Urinary bladder (tissue), 4 donors: ENCODE results near the gene FERMT1. TPM values are rescaled to one million over a fixed set of nuclear protein-coding genes. Genes with fewer than 3 reads are reported as not detected.
"Not testable (repeated sequence)": the region's sequence is repeated elsewhere in the genome, so short reads cannot be mapped to it uniquely, and the experiment has no call there.

Experiments
- DNase-seq: peaks from one replicate; pipeline ENCODE4 v3.0.0-alpha.2; 2015; ENCODE audit errors: extremely low spot score
- H3K27ac ChIP-seq: one replicate; pipeline ENCODE4 v1.5.1; 2013; ENCODE audit warnings: low read depth, mild to moderate bottlenecking, moderate library complexity
- H3K36me3 ChIP-seq: one replicate; pipeline ENCODE4 v1.6.1; 2013; ENCODE audit warnings: mild to moderate bottlenecking, moderate library complexity; ENCODE audit not compliant: insufficient read depth
- H3K4me1 ChIP-seq: one replicate; pipeline ENCODE4 v1.6.1; 2013; ENCODE audit warnings: mild to moderate bottlenecking, moderate library complexity; ENCODE audit not compliant: insufficient read depth
- H3K4me3 ChIP-seq: one replicate; pipeline ENCODE4 v1.5.1; 2013; ENCODE audit warnings: low read depth, low read length
- WGBS: extraction: QIAGEN DNeasy Blood & Tissue Kit; methylation state at CpG from one replicate; pipeline ENCODE4 v1.1.7; 2013; 5-methylcytosine and 5-hydroxymethylcytosine counted together
- polyA plus RNA-seq: library from polyadenylated mRNA; stranded (reverse); fragments of 200-250 nt; gene quantifications from one replicate; pipeline ENCODE4 v1.2.3, GENCODE V29; 2013
- total RNA-seq: library from RNA; depleted of rRNA; stranded (reverse); fragments of >200 nt; gene quantifications from one replicate; pipeline ENCODE4 v1.2.3, GENCODE V29; 2014
- donor health status: healthy with polysubstance abuse.
- donor health status: healthy.

FERMT1 gene
- total and polyA plus RNA-seq, 2 donors = 3.4 to 11.1 TPM

DNA sequence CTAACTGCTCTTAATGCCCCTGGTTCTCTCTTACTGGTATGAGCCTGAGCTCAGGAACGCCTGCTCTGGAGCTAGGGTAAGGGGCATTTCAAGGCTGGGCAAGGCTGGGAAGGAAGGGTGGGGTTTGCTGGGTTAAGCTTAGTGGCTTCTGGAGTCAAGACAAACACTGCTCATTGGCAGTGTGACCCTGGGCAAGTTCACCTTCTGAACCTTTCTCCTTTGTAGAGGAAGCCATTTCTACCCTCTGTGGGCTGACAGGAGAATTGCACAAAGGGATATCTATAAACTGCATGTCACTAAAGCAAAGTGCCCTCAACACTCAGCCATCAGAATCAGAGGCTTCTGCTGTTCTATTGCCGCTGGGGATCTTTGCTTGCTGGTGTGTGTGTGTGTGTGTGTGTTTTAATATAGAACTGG, 48.7 kb downstream of the FERMT1 start:
- no peak for DNase-seq
- Histone ChIP-seq H3K36me3 (peaks cover 2% of the 10 kb centered on the region), H3K4me3 (no peak overlapping the region), H3K4me1 (no peaks in the 10 kb centered on the region), H3K27ac (no peak overlapping the region)
- WGBS = 65% methylated on average over 2 of the region's 2 CpGs

DNA sequence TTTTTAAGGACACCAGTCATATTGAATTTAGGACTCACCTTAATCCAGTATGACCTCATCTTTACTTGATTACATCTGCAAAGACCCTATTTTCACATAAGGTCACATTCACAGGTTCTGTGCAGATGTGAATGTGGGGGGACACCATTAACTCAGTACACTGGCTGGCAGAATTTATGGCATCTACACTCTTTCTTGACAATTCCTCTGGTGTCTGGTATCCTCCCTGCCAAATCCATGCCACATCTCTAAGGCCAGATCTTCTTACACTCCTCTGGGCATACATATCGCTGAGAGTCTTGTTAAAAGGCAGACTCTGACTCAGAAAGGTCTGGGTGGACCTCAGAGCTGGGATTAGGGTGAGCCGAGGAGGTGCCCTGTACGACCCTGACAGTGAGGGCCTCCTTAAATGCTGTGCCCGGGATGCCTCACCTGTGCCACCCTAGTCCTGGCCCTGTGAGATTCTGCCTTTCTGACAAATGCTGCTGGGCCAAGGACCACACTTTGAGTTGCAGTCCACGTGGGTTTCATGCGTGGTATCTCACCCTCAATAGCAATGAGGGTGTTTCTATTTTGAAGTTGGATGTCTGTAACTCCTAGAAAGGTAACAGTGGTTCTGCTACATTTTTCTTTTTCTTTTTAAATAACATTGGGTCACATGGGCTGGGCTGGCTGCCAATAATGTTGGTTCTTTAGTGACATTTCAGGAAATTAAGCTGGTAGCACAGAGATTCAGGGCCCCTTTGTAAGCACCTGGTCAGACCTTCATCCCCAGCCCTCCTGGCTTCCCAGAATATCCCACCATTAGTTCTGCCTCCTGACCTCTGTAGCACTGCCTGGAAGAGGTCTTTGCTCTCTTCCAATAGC, 51.8 kb downstream of the FERMT1 start:
- no peak overlapping the region for H3K27ac ChIP-seq
- H3K4me3 ChIP-seq = no peak overlapping the region
- H3K4me1 ChIP-seq = no peaks in the 10 kb centered on the region
- no peaks in the 10 kb centered on the region for H3K36me3 ChIP-seq
- 88% methylated on average over 6 of the region's 6 CpGs for WGBS
- DNase-seq = no peak

DNA sequence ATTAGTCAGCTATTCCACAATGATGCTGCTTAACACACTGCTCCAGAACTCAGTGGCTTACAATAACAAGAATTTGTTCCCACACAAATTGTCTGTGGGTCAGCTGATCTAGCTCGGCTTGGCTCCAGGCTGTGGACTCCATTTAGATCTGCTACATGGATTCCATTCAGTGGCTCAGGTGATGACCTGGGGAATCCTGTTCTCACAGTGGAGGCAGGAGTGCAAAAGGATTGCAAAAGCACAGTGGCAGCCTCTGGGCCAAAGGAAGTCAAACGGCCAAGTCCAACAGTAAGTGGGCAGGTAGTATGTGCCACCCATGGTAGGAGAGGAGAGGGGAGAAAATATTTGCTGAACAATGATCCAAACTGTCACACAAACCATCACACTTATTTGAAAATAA, 53.2 kb downstream of the FERMT1 start:
- Histone ChIP-seq H3K36me3 (no peaks in the 10 kb centered on the region), H3K4me1 (no peaks in the 10 kb centered on the region), H3K4me3 (no peak overlapping the region), H3K27ac (no peak overlapping the region)
- WGBS = 90% methylated on average over 2 of the region's 2 CpGs
- no peak for DNase-seq

DNA sequence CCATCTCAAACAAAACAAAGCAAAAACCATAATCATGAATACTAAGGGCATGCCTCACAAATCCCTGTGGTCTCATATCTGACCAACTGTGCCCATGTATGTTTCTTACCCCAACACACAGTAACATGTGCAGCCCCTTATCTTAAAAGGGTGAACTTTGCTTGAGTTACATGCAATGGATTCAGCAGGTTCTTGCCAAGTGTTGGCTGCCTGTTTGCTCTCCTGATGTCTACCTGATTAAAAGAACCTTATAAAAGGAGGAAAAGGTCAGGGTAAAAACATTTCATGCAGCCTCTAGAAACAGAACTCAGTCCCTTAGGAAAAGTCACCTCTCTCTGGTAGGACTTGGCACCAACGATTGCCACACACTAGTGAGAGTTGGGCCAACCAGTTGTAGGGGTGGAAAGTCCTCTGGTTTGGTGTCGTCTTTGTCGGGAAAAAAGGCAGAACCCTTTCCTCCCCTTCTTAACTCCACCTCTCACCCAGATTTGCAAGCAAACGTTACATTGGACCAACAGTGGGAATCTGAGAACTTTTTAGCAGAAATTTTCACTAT, 55.0 kb downstream of the FERMT1 start:
- Histone ChIP-seq H3K27ac (no peak overlapping the region), H3K36me3 (no peaks in the 10 kb centered on the region), H3K4me3 (no peak overlapping the region), H3K4me1 (no peaks in the 10 kb centered on the region)
- DNase-seq = no peak
- WGBS = 74% methylated on average over 4 of the region's 4 CpGs

DNA sequence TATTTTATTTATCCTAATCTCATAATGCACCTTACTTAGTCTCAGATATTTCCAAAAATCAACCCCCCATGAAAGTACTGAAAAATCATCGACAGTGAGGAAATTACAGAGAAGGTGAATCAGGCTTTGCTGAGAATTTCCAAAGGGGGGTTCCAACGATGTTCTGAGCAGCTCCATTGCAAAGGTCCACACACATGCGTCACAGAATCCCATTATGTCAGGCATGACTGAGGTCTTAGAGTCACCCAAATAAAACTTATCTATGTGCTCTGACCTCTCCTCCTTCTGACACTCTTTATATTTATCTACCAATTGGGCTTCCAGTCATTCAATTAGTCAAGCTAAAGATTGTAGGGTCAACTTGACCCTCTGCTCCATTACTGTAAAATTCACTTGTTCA, 56.2 kb downstream of the FERMT1 start:
- WGBS = 88% methylated on average over 3 of the region's 3 CpGs
- DNase-seq = no peak
- no peaks in the 10 kb centered on the region for H3K4me1 ChIP-seq
- H3K27ac ChIP-seq = no peak overlapping the region
- H3K4me3 ChIP-seq = no peak overlapping the region
- H3K36me3 ChIP-seq = no peaks in the 10 kb centered on the region

DNA sequence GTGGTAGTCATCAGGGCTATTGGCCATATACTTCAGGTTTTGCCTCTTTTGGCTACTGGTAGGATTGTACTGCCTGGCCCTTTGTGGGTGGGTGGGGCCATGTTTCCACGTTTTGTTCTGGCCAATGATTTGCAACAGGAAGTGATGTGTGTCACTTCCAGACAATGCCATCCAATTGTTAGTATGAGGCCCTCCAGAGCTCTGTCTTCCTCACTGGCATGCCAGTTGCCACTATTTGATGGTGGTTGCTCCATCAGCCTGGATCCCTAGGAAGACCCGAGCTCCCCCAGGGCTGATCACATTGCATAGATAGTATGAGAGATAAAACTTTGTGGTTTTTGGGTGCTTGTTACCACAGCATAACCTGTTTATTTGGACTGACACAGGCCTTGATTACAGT, 61.3 kb downstream of the FERMT1 start:
- Histone ChIP-seq H3K4me1 (no peaks in the 10 kb centered on the region), H3K4me3 (no peak overlapping the region), H3K36me3 (no peaks in the 10 kb centered on the region), H3K27ac (no peak overlapping the region)
- WGBS = 64% methylated on average over 2 of the region's 2 CpGs
- no peak for DNase-seq

DNA sequence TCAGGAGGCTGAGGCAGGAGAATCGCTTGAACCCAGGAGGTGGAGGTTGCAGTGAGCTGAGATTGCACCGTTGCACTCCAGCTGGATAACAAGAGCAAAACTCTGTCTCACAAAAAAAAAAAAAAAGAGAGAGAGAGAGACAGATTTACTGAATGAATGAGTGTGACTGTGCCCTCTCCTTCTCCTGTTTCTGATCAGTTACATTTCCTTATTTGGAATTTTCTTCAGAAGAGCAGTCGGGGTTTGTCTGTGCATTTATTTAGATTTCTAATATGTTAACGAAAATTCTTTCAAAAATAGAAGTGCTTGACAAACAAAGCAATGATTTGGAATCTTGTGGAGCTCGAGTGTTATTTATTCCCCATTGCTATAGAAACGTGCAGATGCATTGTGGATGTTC, 62.6 kb downstream of the FERMT1 start:
- Histone ChIP-seq H3K27ac (no peak overlapping the region), H3K36me3 (no peaks in the 10 kb centered on the region), H3K4me3 (no peak overlapping the region), H3K4me1 (no peaks in the 10 kb centered on the region)
- 45% methylated on average over 6 of the region's 6 CpGs for WGBS
- no peak for DNase-seq

DNA sequence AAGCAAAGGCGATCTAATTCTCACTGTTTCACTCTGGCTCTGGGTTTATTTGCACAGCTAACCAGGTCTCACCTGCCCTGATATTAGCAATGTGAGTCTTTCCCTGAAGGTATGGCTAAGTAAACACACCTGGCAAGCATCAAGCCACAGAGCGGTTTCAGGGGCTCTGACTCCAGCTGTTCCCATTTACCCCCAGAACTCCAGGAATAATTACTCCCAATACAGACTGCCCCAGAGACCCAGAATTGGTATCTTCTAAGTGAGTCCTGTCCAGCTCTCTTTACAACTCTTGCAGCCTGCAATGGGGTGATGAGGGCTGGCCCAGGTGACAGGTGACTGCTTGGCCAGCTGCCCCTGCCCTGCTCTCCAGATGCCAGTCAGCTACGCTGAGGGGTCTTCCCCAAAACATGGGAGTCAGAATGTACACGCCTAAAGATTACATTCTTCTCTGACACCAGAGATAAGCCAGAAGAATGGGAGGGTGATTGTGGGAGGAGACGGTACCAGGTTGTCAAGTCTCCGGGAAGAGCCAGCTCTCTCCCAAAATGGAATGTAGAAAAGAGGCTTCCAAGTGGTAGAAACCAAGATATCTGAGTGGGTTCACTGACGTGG, 64.0 kb downstream of the FERMT1 start:
- WGBS = 32% methylated on average over 7 of the region's 7 CpGs

DNA sequence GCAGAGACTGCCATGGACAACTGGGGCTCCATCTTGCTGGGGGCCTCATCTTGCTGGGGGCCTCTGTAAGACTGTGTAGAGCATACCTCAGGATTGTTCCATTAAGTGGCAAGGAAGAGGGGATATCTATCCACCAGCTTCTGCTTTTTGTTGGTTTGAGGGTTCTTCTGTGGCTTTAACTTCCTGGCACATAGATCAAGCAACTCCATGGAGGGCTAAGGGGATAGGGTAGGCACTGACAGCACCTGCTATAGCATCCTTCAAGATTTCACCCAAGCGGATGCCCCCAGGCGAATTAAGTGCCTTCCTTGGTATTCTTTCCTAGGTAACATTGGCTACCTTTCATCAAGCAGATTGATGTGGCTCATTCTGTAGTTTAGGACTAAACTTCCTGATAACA, 65.1 kb downstream of the FERMT1 start:
- no peak for DNase-seq
- no peaks in the 10 kb centered on the region for H3K4me1 ChIP-seq
- H3K27ac ChIP-seq = no peak overlapping the region
- 75% methylated on average over 2 of the region's 2 CpGs for WGBS
- no peaks in the 10 kb centered on the region for H3K36me3 ChIP-seq
- H3K4me3 ChIP-seq = no peak overlapping the region

More for the DNA sequence above, 64.0 kb downstream of the FERMT1 start:
- DNase-seq = no peak
- Histone ChIP-seq H3K4me1 (no peaks in the 10 kb centered on the region), H3K4me3 (no peak overlapping the region), H3K36me3 (no peaks in the 10 kb centered on the region), H3K27ac (no peak overlapping the region)

DNA sequence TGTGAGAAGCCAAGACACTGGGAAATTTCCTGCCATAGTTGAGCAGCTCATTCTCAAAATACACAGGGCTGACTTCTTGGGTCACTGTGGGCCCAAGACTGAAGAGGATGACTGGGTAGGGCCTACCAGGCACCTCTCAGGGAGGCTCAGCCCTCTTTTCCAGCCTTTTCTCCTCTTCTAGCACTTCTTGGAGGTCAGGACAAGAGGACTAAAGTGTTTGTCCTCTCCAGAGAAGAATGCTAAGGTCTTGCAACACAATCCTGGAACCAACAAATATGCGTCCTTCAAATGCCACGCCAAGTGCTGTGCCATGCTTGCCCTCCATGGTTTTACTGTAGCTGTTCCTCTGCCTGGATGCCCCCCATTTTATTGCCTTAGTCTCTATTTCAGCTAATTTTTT, 65.7 kb downstream of the FERMT1 start:
- H3K4me1 ChIP-seq = no peaks in the 10 kb centered on the region
- H3K36me3 ChIP-seq = no peaks in the 10 kb centered on the region
- 98% methylated on average over 2 of the region's 2 CpGs for WGBS
- no peak overlapping the region for H3K4me3 ChIP-seq
- no peak for DNase-seq
- H3K27ac ChIP-seq = no peak overlapping the region

DNA sequence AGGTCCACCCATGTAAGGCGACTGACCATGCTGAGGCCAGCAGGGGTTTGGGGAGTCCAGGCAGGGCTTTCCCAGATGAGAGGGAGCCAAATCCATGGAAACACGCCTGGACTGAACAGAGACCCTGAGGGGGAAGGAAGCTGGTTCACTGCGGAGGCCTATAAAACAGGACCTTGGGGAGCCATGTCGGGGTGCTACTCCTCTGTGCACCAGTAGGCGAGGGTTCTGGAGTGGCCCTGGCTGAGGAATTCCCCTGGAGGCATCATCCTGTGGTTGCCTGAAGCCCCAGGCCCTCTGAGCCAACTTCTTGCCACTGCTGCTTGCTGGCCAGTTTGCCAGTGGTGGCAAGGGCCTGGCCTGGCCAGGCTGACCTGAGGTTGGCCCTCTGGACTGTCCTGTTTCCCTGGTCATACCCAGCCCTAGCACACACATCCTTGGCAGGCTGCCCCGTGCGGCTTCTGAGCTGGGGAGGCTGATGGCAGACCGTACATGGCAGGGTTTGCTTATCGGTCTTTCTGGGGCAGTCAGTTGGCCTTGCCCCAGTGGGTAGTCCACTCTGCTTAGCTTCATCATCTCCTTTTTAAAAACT, 66.8 kb downstream of the FERMT1 start:
- no peak for DNase-seq
- Histone ChIP-seq H3K36me3 (no peaks in the 10 kb centered on the region), H3K4me1 (no peaks in the 10 kb centered on the region), H3K27ac (no peak overlapping the region), H3K4me3 (no peak overlapping the region)
- 89% methylated on average over 9 of the region's 9 CpGs for WGBS

DNA sequence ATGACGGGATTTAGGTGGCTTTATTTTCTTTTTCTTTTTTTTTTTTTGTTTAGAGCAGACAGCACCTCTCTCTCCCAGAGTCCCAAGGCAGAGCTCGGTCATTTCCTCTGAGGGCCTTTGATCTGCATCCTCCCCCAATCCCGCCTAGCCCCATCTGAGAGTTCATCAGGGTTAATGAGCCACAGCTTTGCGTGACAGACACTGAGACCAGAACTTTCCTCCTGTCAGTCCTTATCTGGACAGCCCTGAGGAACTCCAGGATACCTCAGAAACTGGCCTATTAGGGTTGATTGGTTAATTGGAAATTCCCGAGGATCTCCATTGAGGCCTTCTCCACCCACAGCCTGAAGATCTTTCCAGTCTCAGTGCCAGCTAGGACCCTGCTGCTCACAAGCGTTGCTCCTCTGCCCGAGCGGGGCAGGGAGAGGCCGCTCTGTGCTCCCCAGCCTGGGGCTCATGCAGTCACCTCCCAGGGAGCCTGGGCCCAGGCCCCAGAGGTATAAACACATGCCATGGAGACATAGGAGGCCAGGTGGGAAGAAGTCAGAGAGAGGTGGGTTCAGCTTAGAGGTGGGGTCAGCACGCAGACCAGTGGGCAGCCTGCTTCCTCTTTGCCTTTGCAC, 67.6 kb downstream of the FERMT1 start:
- DNase-seq = no peak
- Histone ChIP-seq H3K27ac (no peak overlapping the region), H3K4me3 (no peak overlapping the region), H3K4me1 (no peaks in the 10 kb centered on the region), H3K36me3 (no peaks in the 10 kb centered on the region)
- WGBS = 64% methylated on average over 10 of the region's 10 CpGs

DNA sequence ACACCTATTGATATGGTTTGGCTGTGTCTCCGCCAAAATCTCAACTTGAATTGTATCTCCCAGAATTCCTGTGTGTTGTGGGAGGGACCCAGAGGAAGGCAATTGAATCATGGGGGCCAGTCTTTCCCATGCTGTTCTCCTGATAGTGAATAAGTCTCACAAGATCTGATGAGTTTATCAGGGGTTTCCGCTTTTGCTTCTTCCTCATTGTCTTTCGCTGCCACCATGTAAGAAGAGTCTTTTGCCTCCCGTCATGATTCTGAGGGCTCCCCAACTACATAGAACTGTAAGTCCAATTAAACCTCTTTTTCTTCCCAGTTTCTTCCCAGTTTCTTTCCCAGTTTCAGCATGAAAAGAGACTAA, 68.2 kb downstream of the FERMT1 start:
- not testable (repeated sequence) for H3K36me3 ChIP-seq, H3K4me3 ChIP-seq, H3K4me1 ChIP-seq, H3K27ac ChIP-seq, DNase-seq
- 67% methylated on average over 4 of the region's 4 CpGs for WGBS
